ENCODE data around the gene KCNK16.

KCNK16 gene

GRCh38 chr6:39350723-39351505 is 28.4 kb upstream of the KCNK16 start:
- no CpG with 5 or more reads among the region's 13 CpGs for WGBS (ENCODE audit: extremely low coverage, insufficient coverage, insufficient read length)
- Histone ChIP-seq H3K9me3 (ENCODE audit: insufficient read depth, low read depth, low read length) (no peaks in the 10 kb centered on the region), H3K4me1 (ENCODE audit: control insufficient read depth in 1 of 2, insufficient read depth in 2 of 2, low read length in 2 of 2) (no peaks in the 10 kb centered on the region), H2BK12ac (ENCODE audit: low read length) (no peak overlapping the region), H4K8ac (ENCODE audit: low read depth, low read length) (no peak overlapping the region), H3K27me3 (ENCODE audit: insufficient read depth, low read length) (no peaks in the 10 kb centered on the region), H3K9ac (ENCODE audit: low read length) (no peak overlapping the region), H3K79me1 (ENCODE audit: low read length) (no peaks in the 10 kb centered on the region), H3K23ac (ENCODE audit: low read length) (no peak overlapping the region), H3K18ac (ENCODE audit: low read length) (no peak overlapping the region), H3K14ac (ENCODE audit: low read length) (no peak overlapping the region), H3K4me2 (ENCODE audit: low read length) (no peak overlapping the region), H3K36me3 (ENCODE audit: control insufficient read depth in 1 of 2, insufficient read depth in 2 of 2, low read length in 2 of 2) (no peaks in the 10 kb centered on the region), H2BK120ac (ENCODE audit: insufficient read depth, low read length, poor library complexity) (no peak overlapping the region), H3K79me2 (ENCODE audit: control insufficient read depth, insufficient read depth, low read length, poor library complexity) (no peaks in the 10 kb centered on the region), H2BK5ac (ENCODE audit: low read depth, low read length, poor library complexity) (no peak overlapping the region), H3K4me3 (ENCODE audit: low read depth, low read length) (no peak overlapping the region), H3K27ac (ENCODE audit: low read depth, low read length) (no peak overlapping the region), H2AK5ac (ENCODE audit: low read length) (no peak overlapping the region), H4K91ac (ENCODE audit: low read depth, low read length) (no peak overlapping the region), H2AFZ (ENCODE audit: insufficient read depth, low read length, poor library complexity) (no peak overlapping the region), H4K12ac (ENCODE audit: low read depth, low read length) (no peak overlapping the region), H3K4ac (ENCODE audit: low read depth, low read length) (no peak overlapping the region)
- no peak for DNase-seq

DNA sequence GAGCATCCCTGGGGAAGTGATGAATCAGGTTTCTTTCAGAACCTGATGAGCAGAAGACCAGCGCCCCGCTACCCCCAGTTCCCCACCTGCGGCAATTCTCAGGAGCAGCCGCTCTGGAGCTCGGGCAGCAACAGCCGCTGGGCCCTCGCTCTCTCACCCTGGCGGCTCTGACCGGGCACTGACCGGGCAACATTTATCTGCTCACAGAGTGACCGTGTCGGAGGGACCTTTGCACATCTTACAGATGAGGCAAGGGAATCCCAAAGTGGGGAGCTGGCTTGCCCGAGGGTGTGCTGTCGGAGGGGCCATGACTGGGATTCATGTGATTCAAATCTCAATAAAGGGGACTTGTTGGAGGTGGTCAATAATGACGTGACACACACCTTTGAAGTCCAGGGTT is 26.2 kb upstream of the KCNK16 start:
- H3K23ac ChIP-seq (ENCODE audit: low read length): no peak overlapping the region
- no peak overlapping the region for H2BK12ac ChIP-seq (ENCODE audit: low read length)
- H3K79me2 ChIP-seq (ENCODE audit: control insufficient read depth, insufficient read depth, low read length, poor library complexity): no peaks in the 10 kb centered on the region
- no peak overlapping the region for H3K18ac ChIP-seq (ENCODE audit: low read length)
- no peak overlapping the region for H2BK5ac ChIP-seq (ENCODE audit: low read depth, low read length, poor library complexity)
- H3K9me3 ChIP-seq (ENCODE audit: insufficient read depth, low read depth, low read length): no peaks in the 10 kb centered on the region
- H3K9ac ChIP-seq (ENCODE audit: low read length): no peak overlapping the region
- no peak overlapping the region for H3K14ac ChIP-seq (ENCODE audit: low read length)
- no peaks in the 10 kb centered on the region for H3K4me1 ChIP-seq (ENCODE audit: control insufficient read depth in 1 of 2, insufficient read depth in 2 of 2, low read length in 2 of 2)
- H2AFZ ChIP-seq (ENCODE audit: insufficient read depth, low read length, poor library complexity): no peak overlapping the region
- no peak overlapping the region for H3K4me2 ChIP-seq (ENCODE audit: low read length)
- no peak for DNase-seq
- H3K4me3 ChIP-seq (ENCODE audit: low read depth, low read length): no peak overlapping the region
- no peaks in the 10 kb centered on the region for H3K27me3 ChIP-seq (ENCODE audit: insufficient read depth, low read length)
- H4K12ac ChIP-seq (ENCODE audit: low read depth, low read length): no peak overlapping the region
- H4K8ac ChIP-seq (ENCODE audit: low read depth, low read length): no peak overlapping the region
- no peaks in the 10 kb centered on the region for H3K79me1 ChIP-seq (ENCODE audit: low read length)
- H3K27ac ChIP-seq (ENCODE audit: low read depth, low read length): no peak overlapping the region
- H3K36me3 ChIP-seq (ENCODE audit: control insufficient read depth in 1 of 2, insufficient read depth in 2 of 2, low read length in 2 of 2): no peaks in the 10 kb centered on the region
- H3K4ac ChIP-seq (ENCODE audit: low read depth, low read length): no peak overlapping the region
- H2BK120ac ChIP-seq (ENCODE audit: insufficient read depth, low read length, poor library complexity): no peak overlapping the region
- no CpG with 5 or more reads among the region's 15 CpGs for WGBS (ENCODE audit: extremely low coverage, insufficient coverage, insufficient read length)
- H2AK5ac ChIP-seq (ENCODE audit: low read length): no peak overlapping the region
- no peak overlapping the region for H4K91ac ChIP-seq (ENCODE audit: low read depth, low read length)

DNA sequence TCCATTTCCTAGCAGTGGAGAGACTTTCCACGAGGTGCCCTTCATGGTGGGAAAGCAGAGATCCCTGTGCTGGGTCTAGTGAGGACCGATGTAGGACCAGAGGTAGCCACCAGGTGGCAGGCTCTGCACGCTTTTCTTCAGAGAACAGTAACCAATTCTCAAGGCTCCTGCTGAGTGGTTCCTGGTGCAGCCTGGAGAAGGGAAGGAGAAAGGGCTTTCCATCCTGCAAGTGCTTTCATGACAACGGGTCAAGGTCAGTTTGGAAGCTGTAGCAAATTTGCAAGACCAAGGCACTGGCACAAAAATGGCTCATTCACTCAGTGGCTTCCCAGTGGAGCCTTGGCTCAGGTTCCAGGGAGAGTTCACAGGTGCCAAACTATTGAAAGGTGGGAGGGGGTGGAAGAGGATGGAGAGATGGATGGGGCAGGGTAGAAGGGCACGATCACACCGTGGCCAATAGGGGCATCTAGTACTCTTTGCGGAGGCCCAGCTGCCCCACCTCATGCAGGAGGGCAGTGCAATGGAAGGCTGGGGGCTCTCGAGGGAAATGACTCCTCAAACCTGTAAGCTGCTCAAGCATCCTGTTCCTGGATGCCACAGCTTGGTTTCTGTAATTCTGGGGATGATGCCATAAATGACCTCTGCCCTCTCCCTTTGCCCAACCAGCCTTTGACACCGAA is 25.5 kb upstream of the KCNK16 start:
- Histone ChIP-seq H3K9ac (ENCODE audit: low read length) (no peak overlapping the region), H2BK120ac (ENCODE audit: insufficient read depth, low read length, poor library complexity) (no peak overlapping the region), H3K18ac (ENCODE audit: low read length) (no peak overlapping the region), H3K4me3 (ENCODE audit: low read depth, low read length) (no peak overlapping the region), H3K36me3 (ENCODE audit: control insufficient read depth in 1 of 2, insufficient read depth in 2 of 2, low read length in 2 of 2) (no peaks in the 10 kb centered on the region), H3K27ac (ENCODE audit: low read depth, low read length) (no peak overlapping the region), H3K79me1 (ENCODE audit: low read length) (no peaks in the 10 kb centered on the region), H3K4ac (ENCODE audit: low read depth, low read length) (no peak overlapping the region), H3K23ac (ENCODE audit: low read length) (no peak overlapping the region), H2AK5ac (ENCODE audit: low read length) (no peak overlapping the region), H2BK12ac (ENCODE audit: low read length) (no peak overlapping the region), H3K4me1 (ENCODE audit: control insufficient read depth in 1 of 2, insufficient read depth in 2 of 2, low read length in 2 of 2) (no peaks in the 10 kb centered on the region), H3K14ac (ENCODE audit: low read length) (no peak overlapping the region), H4K12ac (ENCODE audit: low read depth, low read length) (no peak overlapping the region), H4K8ac (ENCODE audit: low read depth, low read length) (no peak overlapping the region), H2BK5ac (ENCODE audit: low read depth, low read length, poor library complexity) (no peak overlapping the region), H3K9me3 (ENCODE audit: insufficient read depth, low read depth, low read length) (no peaks in the 10 kb centered on the region), H2AFZ (ENCODE audit: insufficient read depth, low read length, poor library complexity) (no peak overlapping the region), H3K79me2 (ENCODE audit: control insufficient read depth, insufficient read depth, low read length, poor library complexity) (no peaks in the 10 kb centered on the region), H3K4me2 (ENCODE audit: low read length) (no peak overlapping the region), H4K91ac (ENCODE audit: low read depth, low read length) (no peak overlapping the region), H3K27me3 (ENCODE audit: insufficient read depth, low read length) (no peaks in the 10 kb centered on the region)
- WGBS (ENCODE audit: extremely low coverage, insufficient coverage, insufficient read length): no CpG with 5 or more reads among the region's 9 CpGs
- DNase-seq: peak; percentile 63 to 81

DNA sequence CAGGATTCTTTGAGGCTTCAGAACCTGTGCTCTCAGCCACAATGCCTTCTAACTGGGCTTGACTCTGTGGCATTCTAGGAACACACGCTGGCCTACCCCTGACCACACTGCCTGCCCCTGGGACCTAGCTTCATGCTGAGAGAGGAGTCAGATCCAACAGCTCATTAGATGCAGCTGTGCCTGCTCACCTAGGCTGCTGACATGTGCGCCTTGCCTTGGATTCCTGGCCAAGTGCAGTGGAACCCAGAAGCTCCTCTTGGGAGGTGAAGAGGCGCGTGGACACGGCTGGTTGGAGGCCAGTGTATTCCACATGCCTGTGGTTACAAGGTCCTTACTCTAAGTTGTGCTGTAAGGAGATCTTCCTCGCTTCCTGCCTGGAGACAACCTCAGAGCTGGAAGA is 24.7 kb upstream of the KCNK16 start:
- Histone ChIP-seq H3K4ac (ENCODE audit: low read depth, low read length) (no peak overlapping the region), H2BK12ac (ENCODE audit: low read length) (no peak overlapping the region), H2AFZ (ENCODE audit: insufficient read depth, low read length, poor library complexity) (no peak overlapping the region), H3K79me1 (ENCODE audit: low read length) (no peaks in the 10 kb centered on the region), H3K4me3 (ENCODE audit: low read depth, low read length) (no peak overlapping the region), H3K14ac (ENCODE audit: low read length) (no peak overlapping the region), H2BK5ac (ENCODE audit: low read depth, low read length, poor library complexity) (no peak overlapping the region), H3K9ac (ENCODE audit: low read length) (no peak overlapping the region), H2AK5ac (ENCODE audit: low read length) (no peak overlapping the region), H4K8ac (ENCODE audit: low read depth, low read length) (no peak overlapping the region), H3K18ac (ENCODE audit: low read length) (no peak overlapping the region), H3K4me1 (ENCODE audit: control insufficient read depth in 1 of 2, insufficient read depth in 2 of 2, low read length in 2 of 2) (no peaks in the 10 kb centered on the region), H3K4me2 (ENCODE audit: low read length) (no peak overlapping the region), H3K27me3 (ENCODE audit: insufficient read depth, low read length) (no peaks in the 10 kb centered on the region), H2BK120ac (ENCODE audit: insufficient read depth, low read length, poor library complexity) (no peak overlapping the region), H4K91ac (ENCODE audit: low read depth, low read length) (no peak overlapping the region), H3K9me3 (ENCODE audit: insufficient read depth, low read depth, low read length) (no peaks in the 10 kb centered on the region), H3K23ac (ENCODE audit: low read length) (no peak overlapping the region), H4K12ac (ENCODE audit: low read depth, low read length) (no peak overlapping the region), H3K36me3 (ENCODE audit: control insufficient read depth in 1 of 2, insufficient read depth in 2 of 2, low read length in 2 of 2) (no peaks in the 10 kb centered on the region), H3K79me2 (ENCODE audit: control insufficient read depth, insufficient read depth, low read length, poor library complexity) (no peaks in the 10 kb centered on the region), H3K27ac (ENCODE audit: low read depth, low read length) (no peak overlapping the region)
- no peak for DNase-seq
- WGBS (ENCODE audit: extremely low coverage, insufficient coverage, insufficient read length): no CpG with 5 or more reads among the region's 6 CpGs

Data from trophoblast cell (in vitro differentiated cells and primary cell).